Epidermal melanocyte (primary cell): ENCODE results near the gene CCDC196.

Experiments used
- DNase-seq: peaks from one replicate; pipeline ENCODE4 v3.0.0; 2011; ENCODE audit warnings: low spot score; ENCODE audit not compliant: insufficient read length

The CCDC196 gene, protein sequence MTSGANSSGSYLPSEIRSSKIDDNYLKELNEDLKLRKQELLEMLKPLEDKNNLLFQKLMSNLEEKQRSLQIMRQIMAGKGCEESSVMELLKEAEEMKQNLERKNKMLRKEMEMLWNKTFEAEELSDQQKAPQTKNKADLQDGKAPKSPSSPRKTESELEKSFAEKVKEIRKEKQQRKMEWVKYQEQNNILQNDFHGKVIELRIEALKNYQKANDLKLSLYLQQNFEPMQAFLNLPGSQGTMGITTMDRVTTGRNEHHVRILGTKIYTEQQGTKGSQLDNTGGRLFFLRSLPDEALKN

DNA sequence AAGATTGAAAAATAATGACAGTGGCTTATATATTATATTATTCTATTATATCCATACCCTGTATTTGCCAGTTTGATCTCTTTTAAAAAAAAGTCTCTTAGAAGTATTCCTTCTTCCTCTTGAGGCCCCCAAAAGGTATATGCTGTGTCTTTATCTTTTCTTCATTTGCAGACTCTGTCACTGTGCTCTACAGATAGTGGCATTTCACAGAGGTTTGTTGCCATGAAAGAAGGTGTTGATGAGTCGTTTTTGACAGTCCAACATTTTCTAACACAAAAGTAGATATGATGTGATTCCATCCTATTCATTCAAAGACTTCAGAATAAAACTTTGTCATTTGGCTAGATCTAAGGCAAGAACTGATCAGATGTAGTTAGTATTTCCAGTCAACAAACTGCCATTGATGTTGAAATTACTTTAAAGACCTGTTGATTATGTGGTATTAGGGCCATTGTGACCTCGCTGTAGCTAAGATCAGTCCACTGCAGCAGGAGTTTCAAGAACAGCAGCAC lies at the start of gene CCDC196:
Gene CCDC196, plus strand, starts transcription at position 462 of the 512 bp plus-strand sequence. CDS start 132 bp downstream, outside the sequence.
- no peak for DNase-seq

- DNase-seq: no peak
Measured at GRCh38 chr14:66440801-66441200, 45.4 kb upstream of the CCDC196 start.

DNA sequence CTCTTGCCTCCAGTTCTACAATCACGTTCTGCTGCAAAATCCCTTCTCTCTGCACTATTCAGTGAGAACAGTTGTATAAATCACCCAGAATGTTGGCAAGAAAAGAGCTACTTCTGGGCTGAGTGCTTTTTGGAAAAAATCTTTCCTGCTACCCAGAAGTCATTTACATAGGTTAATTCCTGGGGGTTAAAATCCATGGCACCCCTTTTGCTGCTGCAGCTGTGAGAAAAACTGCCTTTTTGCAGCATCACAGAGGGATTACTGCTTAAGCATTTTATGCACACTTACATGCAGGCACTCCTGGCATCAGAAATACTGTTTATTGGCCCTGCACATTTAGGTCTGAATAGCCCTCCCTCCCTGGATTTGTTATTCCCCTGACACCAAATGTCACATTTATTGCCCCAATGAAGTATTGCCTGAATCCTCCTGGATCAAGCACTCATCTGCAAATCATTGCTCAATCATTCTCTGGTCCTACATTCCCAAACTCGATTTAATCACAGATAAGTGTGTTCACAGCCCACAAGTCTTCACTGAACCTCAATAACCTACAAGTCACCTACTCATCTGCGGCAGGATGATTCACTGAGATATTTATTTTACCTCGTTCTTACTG lies 43.1 kb upstream of the CCDC196 start:
- no peak for DNase-seq

- no peak for DNase-seq
Measured at GRCh38 chr14:66443785-66444184, 42.4 kb upstream of the CCDC196 start.

DNA sequence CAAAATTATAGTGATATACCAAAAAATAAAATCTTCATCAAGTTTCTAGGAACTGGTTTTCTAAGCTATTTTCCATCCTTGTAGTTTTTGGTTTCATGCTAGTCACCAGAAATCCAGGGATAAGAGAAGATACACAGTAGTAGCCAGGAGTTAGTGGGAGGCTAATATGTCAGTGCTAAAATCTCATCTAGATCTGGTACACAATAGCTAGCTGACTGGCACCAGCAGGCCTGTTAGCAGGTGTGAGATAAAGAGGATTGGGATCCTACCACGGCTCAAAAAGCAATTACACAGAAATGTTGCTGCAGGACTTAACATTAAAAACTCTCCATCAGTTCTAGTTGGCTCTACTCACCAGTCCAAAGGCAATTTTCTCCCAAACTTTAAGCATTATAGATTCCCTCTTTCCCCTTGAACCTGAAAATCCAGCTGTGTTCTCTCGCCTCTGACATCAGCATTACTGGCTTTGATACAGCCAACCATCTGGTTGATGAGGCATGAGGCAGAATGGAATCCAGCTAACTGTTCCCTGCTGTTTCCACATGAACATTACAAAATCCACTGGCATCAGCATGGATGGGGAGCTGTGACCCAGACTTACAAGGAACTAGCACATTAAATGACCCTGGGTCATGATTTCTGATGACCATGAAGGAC lies 41.8 kb upstream of the CCDC196 start:
- DNase-seq: no peak

GRCh38 chr14:66445936-66446335 lies 40.2 kb upstream of the CCDC196 start:
- no peak for DNase-seq

- DNase-seq: no peak
Measured at GRCh38 chr14:66453469-66453868, 32.7 kb upstream of the CCDC196 start.

GRCh38 chr14:66459603-66460002 lies 26.6 kb upstream of the CCDC196 start:
- no peak for DNase-seq

- no peak for DNase-seq
Measured at GRCh38 chr14:66464261-66464660, 21.9 kb upstream of the CCDC196 start.

GRCh38 chr14:66468778-66469367 lies 17.3 kb upstream of the CCDC196 start:
- DNase-seq: no peak

DNA sequence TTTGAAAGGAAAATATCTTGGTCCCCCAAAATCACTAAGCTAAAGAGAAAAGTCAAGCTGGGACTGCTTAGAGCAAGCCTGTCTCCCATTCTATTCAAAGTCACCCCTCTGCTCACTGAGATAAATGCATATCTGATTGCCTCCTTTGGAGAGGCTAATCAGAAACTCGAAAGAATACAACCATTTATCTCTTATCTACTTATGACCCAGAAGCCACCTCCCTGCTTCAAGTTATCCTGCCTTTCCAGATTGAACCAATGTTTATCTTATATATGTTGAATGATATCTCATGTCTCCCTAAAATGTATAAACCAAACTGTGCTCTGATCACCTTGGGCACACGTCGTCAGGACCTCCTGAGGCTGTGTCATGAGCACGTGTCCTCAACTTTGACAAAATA lies 14.6 kb upstream of the CCDC196 start:
- DNase-seq: no peak

GRCh38 chr14:66472251-66472650 lies 13.9 kb upstream of the CCDC196 start:
- DNase-seq: no peak

DNA sequence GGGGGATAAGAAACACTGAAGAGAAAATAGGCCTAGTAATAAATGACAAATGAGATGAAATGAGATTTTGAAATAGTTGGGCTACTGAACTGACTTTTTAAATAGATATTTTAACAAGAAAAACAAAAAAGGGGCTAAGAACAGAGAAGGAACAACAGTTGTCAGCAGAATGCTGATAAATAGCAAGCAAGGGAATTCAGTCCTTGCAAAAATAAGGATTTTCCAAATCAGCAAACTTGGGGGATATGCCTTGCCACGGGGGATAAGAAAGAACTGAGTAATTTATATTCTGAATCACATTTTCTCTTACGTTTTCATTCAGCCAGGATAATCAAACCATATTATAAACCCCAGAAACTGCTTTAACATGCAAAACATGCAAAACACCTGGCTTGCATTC lies 12.9 kb upstream of the CCDC196 start:
- no peak for DNase-seq

GRCh38 chr14:66476964-66477363 lies 9.2 kb upstream of the CCDC196 start:
- no peak for DNase-seq

GRCh38 chr14:66477567-66477966 lies 8.6 kb upstream of the CCDC196 start:
- no peak for DNase-seq

GRCh38 chr14:66482873-66483272 lies 3.3 kb upstream of the CCDC196 start:
- no peak for DNase-seq

GRCh38 chr14:66483322-66483721 lies 2.8 kb upstream of the CCDC196 start:
- no peak for DNase-seq

- DNase-seq: no peak
Measured at GRCh38 chr14:66485029-66485428, 1.1 kb upstream of the CCDC196 start.

- DNase-seq: no peak
Measured at GRCh38 chr14:66487164-66487563, 993 bp downstream of the CCDC196 start.

DNA sequence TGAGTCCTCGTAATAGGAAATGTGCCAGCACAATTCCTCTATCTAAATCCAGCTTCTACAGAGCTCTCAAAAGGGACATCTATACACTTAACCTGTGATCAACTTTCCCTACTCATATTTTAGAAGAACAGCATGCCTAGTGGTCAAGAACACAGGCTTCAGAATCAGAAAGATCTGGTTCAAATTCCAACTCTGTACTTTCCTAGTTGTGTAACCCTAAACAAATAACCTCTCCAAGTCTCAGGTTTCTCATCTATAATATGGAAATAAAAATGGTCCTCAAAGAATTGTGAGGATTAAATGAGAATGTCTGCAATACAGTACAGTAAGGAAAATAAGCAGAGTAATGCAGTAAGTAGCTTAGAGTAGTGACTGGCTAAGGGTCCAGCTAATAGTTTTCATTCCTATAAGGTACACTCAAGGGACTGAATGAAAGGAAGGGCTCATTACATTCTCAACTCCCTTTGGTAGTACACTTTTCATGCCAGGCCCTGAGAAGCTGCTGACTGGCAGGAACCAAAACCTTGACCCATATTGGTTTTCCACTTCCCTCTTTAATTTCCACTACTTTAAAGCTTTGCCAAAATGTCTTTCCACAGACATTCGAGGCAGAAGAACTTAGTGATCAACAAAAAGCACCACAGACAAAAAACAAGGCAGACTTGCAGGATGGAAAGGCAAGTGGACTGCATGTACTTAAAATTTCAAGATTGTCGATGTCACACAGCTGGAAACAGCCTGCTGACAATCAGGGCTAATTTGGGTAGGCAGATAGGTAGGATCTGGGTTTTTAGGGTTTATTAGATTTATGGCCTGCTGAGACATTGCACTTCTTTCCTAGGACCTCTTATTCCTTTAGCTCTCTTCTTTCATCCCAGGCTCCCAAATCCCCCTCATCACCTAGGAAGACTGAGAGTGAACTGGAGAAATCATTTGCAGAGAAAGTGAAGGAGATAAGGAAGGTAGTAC lies 4.3 kb downstream of the CCDC196 start:
- no peak for DNase-seq

DNA sequence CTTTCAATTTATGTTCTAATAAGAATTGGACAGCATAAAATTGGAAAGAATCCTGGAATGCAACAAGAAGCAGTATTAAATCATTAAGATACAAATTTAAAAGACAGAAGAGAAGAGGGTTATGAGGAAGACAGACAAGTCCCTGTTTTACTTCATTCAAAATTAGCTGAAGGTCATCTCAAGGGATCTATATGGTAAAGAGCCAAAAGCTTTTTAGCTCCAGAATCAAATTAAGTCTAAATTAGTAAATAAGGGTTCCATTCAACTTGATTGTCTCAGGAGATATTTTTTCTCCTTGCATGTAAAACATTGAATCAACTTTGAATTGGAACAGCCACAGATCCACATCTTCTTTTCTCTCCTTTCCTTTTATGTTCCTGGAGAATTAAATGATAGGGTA lies 7.6 kb downstream of the CCDC196 start:
- no peak for DNase-seq
